SH-SY5Y (cell line): ENCODE measurements around the gene TNS1.

Experiments
- GATA2 ChIP-seq: IDR thresholded peaks from 2 replicates; pipeline ENCODE4 v1.6.1; 2011; ENCODE audit warnings: mild to moderate bottlenecking, low read depth, low read length
- GATA3 ChIP-seq: IDR thresholded peaks from 2 replicates; pipeline ENCODE4 v1.6.1; 2011; ENCODE audit warnings: low read depth, mild to moderate bottlenecking, low read length, moderate library complexity

DNA sequence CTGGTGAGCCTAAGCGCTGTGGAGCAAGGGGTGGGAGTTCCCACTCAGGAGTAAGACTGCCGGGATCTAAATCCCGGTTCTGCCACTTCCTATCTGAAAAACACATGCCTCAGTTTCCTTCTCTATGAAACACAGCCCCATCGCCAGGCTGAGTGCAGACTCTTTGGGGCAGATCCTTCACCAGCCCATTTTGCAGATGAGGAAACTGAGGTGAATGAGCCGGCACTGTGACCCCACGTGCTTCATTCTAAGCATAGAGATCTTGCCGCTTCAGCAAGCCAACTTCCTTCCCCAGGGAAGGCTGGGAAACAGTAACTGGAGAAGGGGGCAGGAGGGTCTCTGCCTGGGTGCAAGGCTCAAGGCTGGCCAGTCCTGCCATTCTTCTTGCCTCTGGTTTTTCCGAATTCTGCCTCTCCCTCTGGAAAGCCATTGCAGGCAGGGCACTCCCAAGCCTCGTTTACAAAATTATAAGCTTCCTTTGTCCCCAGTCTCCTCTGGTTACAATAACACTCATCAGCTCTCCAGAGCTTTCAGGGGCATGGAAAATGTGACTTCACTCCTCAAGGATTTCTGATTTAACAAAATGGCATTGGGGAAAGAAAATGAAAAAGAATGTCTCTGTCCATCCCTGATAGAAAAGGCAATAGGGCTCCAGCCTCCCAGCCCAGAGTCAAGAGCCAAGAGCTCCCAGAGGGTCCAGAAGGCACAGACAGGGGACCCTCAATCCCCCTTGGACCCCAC lies 249.2 kb downstream of the TNS1 start:
- TF ChIP-seq GATA2 (no peak), GATA3 (no peak)
